NOMO-1 treated with dmso at 0.1 percent for 144 hours (cell line): ENCODE data around the gene RARB.

Source experiments
- DNase-seq: peaks from one replicate; lab custom pipeline; 2025; ENCODE audit not compliant: unreplicated experiment; lab: John Stamatoyannopoulos, UW

RARB gene

DNA sequence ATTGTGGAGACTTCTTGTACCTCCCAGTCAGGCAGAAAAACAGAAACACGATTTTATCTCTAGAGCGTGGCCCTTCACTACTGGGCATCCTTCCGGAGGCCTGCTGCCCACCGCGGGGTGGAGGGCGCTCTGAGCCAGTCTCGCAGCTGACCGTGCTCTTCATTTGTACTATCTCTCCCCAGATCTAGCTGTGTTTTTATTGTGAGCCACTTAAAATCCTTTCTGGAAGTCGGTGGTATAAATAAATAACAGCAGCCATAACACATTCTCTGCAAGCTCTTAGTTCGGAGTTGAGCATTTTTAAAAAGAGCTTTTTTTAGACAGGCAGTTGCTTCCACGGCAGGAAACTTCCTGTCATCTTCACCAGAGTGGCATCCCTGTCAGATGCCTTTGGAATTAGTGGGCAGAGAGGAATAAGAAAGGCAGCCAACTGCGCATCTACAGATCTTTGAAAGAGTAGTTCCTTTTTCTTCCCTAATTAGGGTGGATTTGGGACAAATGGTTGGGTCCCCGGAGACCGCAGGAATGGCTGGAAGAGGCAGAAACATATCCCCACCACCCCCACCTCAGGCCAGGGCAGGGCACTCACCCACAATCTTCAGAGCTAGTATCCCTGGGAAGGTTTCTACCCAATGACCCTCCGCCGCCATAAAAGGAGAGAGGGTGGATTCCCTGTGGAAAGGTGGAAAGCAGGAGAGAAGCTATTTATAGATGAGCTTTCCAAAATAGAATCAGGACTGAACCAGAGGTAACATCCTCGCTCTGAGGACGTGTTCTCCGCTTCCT is 145.5 kb downstream of the RARB start:
- DNase-seq, result no peak

DNA sequence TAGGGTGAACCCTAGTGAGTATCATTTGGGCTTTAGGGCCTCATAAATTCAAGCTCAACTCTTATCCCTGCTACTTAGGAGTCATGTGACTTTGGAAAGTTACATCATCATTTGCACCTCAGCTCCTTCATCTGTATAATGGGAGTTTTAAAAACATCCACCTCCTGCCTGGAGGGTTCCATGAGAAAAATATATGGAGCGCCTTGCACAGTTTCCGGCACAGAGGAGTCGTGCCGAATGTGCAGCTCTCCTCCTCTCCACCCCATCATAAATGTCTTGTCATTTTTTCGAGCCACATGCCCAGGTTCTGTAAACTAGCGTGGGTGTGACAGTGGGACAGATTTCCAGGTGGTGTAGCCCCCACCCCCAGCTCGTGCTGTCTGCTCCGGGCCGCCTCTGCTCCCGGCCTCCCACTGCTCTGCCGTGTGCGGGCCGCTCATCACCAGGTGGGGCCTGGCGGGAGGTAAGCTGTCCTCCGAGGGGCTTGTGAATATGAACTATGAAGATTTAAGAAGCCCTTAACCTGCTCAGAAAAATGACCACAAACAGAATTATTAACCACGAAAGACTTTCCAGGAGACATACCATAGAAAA is 146.2 kb downstream of the RARB start:
- no peak for DNase-seq

DNA sequence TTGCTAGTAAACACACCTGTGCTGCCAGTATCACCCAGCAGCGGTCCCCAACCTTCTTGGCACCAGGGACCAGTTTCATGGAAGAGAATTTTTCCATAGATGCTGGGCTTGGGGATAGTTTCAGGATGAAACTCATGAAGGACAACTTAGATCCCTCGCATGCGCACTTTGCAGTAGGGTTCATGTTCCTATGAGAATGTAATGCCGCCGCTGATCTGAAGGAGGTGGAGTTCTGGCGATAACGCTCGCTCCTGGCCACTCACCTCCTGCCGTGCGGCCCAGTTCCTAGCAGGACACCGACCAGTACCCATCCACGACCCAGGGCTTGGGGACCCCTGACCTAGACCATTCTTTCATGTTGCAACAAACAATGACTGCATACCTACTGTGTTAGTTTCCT is 146.9 kb downstream of the RARB start:
- no peak for DNase-seq

DNA sequence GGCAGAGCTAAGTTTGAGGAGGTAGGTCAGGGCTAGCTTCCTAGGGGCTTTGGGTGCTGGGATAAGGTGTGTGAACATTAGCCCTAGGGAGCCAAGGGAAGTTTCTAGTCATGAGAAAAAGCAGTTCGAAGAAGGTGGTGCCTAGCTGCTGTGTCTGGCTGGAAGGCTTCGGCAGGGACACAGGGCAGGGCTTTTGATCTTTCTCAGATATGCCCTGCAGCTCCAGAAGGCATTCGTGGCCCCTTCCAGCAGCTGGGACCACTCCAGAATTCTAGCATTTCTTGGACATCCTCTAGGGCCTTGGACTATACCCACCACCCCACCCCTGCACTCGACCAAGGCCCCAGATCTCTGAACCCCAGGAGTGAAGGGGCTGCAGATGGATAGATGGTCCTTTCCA is 148.1 kb downstream of the RARB start:
- no peak for DNase-seq

DNA sequence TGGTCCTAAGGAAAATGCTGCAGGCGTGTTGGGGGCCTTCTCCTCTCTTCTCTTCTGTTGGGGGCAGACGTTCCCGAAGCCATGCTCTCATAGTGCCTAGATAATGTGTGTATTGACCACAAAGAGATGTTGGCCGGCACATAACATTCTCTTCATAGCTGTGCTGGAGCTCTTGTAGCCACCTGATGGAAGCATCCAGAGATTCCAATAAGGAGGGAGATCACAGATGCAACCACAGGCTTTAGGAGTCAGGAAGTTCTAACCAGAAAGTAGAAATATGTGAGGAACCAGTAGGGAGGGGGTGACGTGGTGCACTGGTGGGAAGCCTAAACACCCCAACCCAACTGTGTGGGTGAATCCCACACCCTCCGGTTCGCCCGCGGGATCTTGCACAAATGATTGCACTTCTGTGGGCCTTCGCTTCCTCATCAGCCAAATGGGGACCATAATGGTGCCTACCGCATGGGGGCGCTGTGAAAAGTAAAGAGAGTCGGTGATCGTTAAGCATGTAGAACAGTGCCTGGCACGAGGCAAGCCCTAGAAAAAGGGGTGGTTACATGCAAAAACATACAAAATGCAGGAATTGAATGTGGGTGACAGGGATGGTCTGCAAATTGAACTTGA is 148.9 kb downstream of the RARB start:
- DNase-seq, result no peak

DNA sequence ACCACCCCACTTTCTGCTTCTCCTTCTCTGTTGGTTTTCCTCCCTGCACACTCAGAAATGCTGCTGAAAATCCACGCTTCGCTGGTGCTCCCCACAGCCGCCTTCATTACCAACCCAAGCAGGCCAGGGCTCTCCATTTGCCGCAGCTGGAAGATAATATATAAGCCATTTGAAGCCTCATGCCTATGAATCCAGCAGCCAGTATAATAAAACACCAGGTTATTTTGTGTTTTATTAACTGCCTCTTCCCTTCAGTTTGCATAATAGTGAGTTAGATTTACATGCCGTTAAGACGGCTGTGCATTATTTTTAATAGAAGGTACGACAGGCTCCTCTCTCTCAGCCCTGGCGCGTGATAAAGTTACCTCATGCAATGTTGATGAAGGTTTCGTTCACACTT is 150.0 kb downstream of the RARB start:
- no peak for DNase-seq

DNA sequence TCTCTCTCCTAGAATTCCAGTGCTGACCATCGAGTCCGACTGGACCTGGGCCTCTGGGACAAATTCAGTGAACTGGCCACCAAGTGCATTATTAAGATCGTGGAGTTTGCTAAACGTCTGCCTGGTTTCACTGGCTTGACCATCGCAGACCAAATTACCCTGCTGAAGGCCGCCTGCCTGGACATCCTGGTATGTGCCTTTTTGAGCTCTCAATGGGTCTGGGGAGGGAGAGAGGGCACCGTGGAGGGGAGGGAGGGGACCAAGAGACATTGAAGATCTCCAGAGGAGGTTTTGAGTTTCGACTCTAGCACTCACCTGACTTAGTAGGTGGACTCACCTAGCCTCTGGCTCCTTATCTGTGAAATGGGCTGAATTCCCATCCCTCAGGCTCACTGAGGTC is 152.5 kb downstream of the RARB start:
- no peak for DNase-seq

DNA sequence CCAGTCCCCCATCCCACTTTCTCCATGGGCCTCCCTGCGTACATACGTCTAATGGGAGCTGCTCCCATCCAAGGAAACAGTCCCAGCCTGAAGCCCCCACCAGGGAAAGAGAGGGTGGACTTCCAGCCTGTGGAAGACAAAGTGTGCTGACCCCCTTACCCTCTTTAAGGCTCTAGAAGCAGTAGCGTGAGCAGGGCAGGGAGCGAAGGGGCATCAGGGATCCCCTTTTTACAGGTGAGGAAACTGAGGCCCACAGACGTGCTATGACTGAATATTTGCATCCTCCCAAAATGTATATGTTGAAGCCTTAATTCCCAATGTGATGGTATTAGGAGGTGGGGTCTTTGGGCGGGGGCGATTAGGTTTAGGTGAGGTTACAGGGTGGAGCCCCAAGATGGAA is 153.3 kb downstream of the RARB start:
- DNase-seq, result no peak

DNA sequence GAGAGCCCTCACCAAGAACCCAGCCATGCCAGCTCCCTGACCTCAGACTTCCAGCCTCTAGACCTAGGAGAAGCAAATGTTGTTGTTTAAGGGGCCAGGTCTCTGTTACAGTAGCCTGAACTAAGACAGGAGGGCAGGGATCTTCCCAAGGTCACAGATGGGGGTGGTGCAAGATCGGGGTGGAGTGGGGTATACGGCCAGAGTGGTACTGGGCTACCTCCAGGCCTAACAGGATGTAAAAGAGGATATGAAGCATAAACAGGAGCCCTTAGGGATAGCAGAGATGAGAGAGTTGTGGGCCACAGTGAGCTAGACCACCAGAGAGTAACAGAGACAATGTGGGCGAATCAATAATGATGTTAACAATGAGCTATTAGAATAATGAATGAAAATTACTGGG is 153.8 kb downstream of the RARB start:
- DNase-seq, result no peak

DNA sequence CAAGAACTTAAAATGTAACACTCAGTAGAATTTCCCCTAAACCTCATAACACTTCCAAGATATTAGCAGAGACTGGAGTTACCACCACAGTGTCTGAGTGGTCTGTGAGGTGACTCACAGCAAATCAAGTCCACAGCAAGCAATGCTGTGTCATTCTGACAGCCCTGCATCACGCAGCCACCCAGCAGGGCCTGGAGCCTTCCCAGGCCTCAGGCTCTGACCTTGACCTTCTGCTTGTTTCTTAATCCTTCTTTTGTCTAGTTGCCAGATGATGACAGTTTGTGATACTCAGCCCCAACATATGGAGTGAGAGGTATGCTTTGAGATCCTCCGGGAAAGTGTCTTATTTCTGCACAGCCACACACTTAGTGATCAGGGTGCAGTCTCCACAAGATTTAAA is 154.2 kb downstream of the RARB start:
- no peak for DNase-seq

DNA sequence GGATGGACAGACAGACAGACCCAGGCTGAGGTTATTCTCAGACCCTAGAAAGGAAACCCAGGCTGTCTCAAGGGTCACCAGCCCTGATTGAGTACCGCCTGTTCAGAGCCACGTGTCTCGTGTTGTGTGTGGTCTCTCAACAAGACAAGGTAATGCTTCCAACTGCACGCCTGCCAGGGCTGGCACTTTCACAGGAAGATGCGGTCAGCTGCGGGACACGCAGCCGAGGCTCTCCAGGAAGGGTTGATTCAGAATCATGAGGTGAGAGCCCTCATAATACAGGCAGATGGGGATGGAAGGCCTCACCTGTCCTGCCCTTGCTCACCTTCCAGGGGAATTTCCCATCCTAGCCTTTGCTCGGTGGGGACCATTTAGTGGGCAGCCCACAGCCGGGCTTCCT is 155.3 kb downstream of the RARB start:
- DNase-seq, result no peak

DNA sequence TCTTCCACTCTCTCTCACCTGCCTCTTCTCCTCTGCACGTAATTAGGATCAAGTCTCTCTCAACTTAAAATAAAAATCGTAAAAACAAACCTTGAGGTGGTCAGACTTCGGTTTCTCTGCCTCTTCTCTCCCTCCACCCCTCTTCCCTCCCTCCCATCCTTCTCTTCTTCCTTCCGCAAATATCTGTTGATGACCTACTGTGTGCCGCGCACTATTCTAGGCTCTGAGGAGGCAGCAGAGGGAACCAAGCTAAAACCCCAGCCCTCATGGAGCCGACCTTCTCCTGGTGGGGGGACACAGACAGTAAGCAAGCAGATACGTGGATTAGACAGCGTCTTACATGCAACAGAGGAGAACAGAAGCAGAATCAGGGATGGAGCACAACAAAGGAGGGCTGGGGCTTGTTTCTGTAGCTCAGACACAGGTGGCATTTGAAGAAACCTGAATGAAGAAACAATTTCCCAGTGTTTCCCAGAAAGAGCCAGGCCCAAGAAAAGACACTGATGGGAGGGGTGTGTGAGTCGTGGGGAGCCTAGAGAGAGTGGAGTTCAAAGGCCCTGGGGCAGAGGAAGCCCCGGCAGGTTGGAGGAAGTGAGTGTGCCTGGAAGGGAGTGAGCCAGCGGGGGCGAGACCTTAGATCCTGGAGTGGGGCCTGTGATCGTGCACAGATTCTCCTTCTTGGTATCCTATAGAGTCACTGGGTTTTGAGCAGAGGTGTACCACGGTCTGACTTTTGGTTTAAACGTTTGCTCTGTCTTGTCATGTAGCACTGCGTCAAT is 156.1 kb downstream of the RARB start:
- no peak for DNase-seq

DNA sequence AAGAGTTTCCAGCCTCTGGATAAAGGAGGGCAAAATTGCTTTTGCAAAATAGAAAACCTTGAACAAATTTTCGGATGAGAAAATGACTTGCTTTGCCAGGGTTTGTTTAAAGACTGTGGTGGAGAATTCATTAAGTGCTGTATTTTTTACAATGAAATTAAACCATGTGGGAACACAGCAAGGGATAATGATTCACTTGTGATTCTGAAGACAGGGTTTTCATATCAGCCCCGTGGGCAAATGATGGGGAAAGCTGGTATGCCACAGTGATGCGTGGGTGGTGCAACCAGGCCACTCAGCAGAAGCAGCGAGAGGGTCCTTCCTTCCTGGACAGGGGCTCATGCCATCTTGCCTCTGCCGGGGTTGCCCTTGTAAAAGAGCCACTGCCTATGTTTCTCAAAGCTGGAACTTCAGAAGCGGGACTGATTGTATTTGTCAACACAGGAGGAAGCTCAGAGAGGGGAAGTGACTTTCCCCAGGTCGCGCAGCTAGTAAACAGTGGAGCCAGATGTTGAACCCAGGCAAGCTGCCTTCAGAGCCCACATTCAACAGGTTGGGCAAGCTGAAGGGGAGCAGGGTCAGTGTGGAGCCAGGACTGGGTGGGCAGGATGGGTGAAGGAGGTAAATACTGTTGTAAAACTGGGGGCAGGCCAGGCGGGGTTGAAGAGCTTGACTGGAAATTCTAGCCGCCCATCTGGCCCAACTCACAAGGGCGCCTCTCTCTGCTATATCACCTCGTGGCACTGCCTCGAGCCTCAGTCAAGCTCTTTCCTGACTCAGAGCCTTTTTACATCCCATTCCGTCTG is 157.5 kb downstream of the RARB start:
- no peak for DNase-seq

DNA sequence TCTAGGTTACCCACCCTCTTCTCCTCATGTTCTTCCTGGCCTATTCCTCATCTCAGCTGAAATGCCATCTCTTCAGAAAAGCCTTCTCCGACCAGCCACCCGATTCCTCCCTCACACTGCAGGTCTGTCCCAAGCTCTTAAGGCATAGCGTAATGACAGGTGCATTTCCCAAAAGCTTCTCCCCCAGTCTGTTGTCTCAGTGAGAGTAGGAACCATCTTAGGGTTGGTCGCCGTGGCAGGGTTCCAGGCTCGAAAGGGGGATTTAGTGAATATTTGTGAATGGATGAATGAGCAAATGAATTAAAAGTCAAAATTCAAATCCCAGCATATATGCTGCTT is 158.1 kb downstream of the RARB start:
- DNase-seq, result no peak

DNA sequence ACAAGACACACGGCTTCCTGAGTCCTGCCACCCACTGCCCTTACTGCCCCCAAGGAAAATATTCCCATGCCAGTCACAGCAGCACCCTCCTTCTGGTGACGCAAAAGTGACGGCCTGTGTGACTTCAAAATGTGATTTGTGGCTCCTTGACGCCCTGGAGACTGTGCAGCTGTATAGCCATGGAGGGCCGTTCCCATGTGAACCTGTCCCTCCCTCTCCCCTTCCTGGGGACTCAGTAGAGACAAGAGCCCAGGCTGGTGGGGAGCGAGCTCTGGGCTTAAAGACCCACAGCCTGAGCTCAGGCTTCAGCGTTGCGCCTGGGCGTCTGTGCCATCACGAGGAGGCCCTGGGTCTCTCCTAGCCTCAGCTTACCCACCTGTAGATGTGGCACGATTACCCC is 158.5 kb downstream of the RARB start:
- no peak for DNase-seq

DNA sequence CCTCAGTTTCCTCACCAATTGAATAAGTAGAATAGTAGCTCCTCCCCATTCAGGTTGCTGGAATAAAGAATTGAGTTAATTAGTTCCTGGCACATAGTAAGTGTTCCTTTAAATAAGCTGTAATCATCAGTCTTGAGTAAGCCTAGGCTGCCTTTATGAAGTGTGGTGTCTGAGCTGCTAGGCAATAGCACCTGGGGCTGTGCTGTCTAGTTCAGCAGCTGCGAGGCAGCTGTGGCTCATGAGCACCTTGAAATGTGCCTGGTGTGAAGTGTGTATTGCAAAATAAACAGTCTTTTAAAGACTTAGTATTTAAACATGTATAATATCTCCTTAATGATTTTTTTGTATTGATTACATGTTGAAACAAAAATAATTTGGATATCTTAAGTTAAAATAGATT is 159.0 kb downstream of the RARB start:
- no peak for DNase-seq

DNA sequence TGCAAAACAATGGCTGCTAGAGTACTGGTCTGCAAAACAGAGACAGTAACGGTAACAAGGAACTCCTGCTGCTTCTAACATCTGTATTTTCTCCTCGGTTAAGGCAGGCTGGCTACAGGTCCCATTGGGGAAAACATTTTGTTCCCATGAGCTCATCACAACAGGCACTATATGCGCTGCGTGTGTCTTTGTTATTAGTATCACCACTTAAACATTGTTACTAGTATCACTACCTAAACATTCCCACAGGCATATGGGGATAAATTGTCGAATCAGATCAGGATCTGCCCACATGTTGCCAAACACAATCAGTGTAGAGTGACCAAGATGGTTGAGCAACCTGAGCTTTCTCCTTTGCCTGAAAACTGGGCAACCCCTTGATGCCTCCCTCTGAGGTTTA is 159.5 kb downstream of the RARB start:
- DNase-seq, result no peak

DNA sequence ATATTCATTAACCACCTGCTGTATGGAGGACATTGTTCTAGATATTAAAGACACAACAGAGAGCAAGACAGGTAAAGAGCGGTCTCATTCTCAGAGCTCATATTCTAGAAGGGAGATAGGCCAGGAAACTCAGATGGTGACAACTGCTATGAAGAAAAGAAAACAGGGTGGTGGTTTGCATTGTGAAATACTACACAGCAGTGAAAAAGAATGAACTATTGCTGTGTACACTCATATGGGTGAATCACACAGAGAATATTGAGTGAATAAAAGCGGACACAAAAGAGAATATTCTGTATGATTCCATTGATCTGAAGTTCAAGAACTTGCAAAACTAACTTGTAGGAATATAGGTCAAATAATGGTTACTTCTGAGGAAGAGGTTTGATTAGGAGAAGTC is 159.9 kb downstream of the RARB start:
- no peak for DNase-seq

DNA sequence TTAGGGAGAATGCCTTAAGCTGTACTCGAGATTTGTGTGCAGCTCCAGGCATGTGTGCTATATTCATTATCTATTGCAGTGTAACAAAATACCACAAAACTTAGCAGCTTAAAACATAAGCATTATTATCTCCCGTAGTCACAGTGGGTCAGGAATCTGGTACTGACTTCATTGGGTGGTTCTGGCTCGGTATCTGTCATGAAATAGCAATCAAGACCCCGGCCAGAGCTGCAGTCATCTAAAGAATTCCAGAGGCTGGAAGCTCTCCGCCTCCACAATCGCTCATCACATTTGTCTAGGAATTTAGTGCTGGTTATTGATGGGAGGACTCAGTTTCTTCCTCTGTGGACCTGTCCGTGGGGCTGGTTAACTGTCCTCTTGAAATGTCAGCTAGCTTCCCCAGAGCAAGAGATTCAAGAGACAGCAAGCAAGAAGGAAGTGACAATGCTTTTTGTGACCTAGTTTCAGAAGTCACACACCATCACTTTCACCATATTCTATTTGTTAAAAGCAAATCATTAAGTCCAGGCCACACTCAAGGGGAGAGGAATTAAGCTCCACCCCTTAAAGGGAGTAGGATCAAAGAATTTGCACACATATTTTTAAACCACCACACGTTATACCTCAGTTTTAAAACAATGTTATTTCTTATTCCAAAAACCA is 160.5 kb downstream of the RARB start:
- DNase-seq, result no peak

DNA sequence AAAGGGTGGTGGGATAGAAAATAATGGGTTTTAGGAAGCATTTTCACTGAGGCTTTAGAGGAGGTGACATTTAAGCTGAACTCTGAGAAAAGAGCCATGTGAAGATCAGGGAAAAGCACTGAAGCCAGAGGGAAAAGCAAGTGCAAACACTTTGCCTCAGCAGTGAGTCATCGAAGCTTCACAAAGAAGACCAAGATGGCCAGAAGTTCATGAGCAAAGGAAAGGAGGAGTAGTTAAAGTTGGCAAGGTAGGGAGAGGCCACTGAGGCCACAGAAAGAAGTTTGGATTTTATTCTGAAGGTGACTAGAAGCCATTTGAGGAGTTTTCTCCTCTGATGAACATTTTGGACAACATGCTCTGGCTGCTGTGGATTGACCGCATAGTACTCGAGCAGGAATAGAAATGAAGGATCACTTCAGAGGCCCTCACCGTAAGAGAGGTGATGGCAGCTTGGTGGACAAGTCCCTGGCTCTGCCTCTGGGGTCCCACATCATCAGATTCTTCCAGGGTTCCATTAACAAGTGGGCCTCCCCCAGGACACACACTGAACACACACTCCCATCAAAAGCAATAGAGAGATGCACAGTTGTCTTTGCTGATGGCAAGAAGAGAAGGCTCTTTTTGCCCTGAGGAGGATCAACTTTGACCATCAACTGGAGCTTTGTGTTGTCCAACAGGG is 161.2 kb downstream of the RARB start:
- DNase-seq, result no peak
